Skin epidermis (tissue), 12 donors: ENCODE results near the gene HACD4.
A peak's percentile ranks its signal among the peaks of the same experiment; 100 is the strongest.

Source experiments
- H3K27ac ChIP-seq, 21 experiments: fragments of 200-600 bp; sonication (generic) in 11 of 21; one replicate each; pipeline ENCODE4 v1.5.0; 2020; ENCODE audit warnings: mild to moderate bottlenecking in 3 of 21, inconsistent platforms in 2 of 21, moderate library complexity in 2 of 21
- H3K4me3 ChIP-seq, 7 experiments: fragments of 200-600 bp; sonication (generic) in 2 of 7; one replicate each; pipeline ENCODE4 v1.5.0; 2020; ENCODE audit warnings: inconsistent platforms in 2 of 7, mild to moderate bottlenecking in 2 of 7, moderate library complexity in 1 of 7

Gene HACD4

GRCh38 chr9:21018177-21018576, 13.3 kb downstream of the HACD4 start:
- no peak overlapping the region for H3K4me3 ChIP-seq
- H3K27ac ChIP-seq: no peak overlapping the region

GRCh38 chr9:21016701-21017491, 14.5 kb downstream of the HACD4 start:
- H3K4me3 ChIP-seq: no peak overlapping the region
- no peak overlapping the region for H3K27ac ChIP-seq

GRCh38 chr9:21015995-21016394, 15.4 kb downstream of the HACD4 start:
- H3K27ac ChIP-seq: no peak overlapping the region

DNA sequence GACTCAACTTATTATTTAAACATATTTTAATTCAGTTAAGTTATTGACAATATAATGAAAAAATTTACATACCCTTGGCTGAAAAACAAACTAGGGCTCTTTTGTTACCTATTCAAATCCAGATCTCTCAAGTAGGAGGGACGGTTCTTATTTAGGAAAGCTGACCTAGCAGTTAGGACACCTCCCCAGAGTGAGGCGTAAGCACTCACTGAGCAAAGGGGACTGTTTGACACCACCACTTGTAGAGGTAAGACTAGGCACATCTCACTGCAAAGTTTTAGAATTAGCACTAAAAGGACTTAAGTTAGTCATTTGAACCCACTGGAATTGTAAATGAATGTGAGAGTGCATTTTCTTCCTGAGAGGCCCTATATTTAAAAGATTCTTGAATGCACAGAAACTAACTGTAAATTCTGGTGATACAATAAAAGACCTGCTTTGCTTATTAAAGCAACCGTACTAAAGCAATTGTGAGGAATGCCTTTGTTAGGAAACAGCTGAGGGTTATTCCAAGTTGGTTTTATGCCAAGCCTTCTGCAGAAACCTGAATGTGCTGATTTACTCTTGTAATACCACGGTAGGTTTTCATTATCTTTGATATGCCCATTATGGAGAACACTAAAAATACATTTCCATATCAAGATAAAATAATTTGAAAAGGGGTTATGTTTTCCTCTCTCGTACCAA, 16.2 kb downstream of the HACD4 start:
- Histone ChIP-seq H3K4me3 (no peak overlapping the region), H3K27ac (no peak overlapping the region)

More at GRCh38 chr9:21015995-21016394, 15.4 kb downstream of the HACD4 start:
- no peak overlapping the region for H3K4me3 ChIP-seq

GRCh38 chr9:21002040-21002439, 29.4 kb downstream of the HACD4 start:
- H3K4me3 ChIP-seq: no peak overlapping the region
- H3K27ac ChIP-seq: peak overlapping the region in 2 of 21 experiments; percentile 26 to 42

GRCh38 chr9:21001581-21001980, 29.9 kb downstream of the HACD4 start:
- no peak overlapping the region for H3K4me3 ChIP-seq

GRCh38 chr9:20997503-20998076, 33.9 kb downstream of the HACD4 start:
- no peak overlapping the region for H3K27ac ChIP-seq
- no peak overlapping the region for H3K4me3 ChIP-seq

More at GRCh38 chr9:21001581-21001980, 29.9 kb downstream of the HACD4 start:
- H3K27ac ChIP-seq: peak overlapping the region in 2 of 21 experiments; percentile 26 to 42

GRCh38 chr9:20996809-20997208, 34.6 kb downstream of the HACD4 start:
- Histone ChIP-seq H3K27ac (no peak overlapping the region), H3K4me3 (no peak overlapping the region)

GRCh38 chr9:20995616-20996015, 35.8 kb downstream of the HACD4 start:
- Histone ChIP-seq H3K4me3 (no peak overlapping the region), H3K27ac (no peak overlapping the region)

- H3K27ac ChIP-seq: no peak overlapping the region
- H3K4me3 ChIP-seq: no peak overlapping the region
Observed at GRCh38 chr9:20994486-20994885, 37.0 kb downstream of the HACD4 start.

DNA sequence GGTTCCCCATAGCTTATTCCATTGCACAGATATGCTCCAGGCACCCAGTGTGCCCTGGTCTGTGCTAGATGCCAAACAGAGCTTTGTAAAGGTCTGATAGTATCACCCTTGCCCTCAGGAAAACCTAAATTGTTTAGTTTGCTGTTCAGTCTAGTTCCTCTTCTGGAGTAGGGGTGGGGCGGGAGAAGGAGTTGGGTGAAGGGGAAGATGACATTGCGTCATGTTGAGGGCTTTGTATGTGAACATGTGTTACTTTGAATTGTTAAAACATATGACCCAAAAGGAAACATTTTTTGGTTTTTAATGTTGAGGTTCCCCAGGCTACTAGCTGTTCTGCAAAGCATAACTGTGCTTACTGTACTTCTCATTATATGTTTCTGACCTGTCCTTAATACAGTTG, 40.6 kb downstream of the HACD4 start:
- no peak overlapping the region for H3K27ac ChIP-seq
- H3K4me3 ChIP-seq: no peak overlapping the region

- H3K4me3 ChIP-seq: no peak overlapping the region
- no peak overlapping the region for H3K27ac ChIP-seq
Observed at GRCh38 chr9:20989923-20990341, 41.5 kb downstream of the HACD4 start.

DNA sequence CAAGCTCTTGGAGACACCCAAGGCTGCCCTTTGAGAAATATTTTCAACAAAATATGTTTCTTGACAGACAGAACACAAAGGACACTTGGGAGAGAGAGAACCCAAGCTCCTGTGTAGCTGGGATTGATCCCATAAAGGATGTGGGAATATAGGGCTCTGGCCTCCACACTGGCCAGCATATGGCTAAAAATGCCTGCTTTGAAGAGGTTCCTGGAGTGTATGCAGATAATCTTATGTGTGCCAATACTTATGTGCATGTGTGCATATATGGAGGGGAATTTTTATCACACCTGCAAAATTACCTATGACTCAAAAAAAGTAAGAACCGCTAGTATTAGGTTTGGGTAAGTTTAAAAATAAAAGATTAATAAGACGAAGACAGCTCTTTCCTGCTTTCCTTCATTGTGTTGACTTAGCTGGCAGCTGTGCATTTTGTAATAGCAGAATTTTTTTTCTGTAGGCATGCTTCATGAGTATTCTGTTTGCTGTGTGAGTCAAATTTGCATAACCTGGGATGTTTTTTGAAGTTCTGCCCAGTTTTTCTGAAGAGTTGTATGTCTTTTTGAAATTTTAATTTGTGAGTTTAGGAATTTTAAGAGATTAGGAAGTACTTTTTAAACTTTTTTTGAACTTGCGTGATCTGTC, 42.6 kb downstream of the HACD4 start:
- Histone ChIP-seq H3K27ac (no peak overlapping the region), H3K4me3 (no peak overlapping the region)

GRCh38 chr9:20988061-20988460, 43.4 kb downstream of the HACD4 start:
- no peak overlapping the region for H3K4me3 ChIP-seq
- H3K27ac ChIP-seq: no peak overlapping the region

DNA sequence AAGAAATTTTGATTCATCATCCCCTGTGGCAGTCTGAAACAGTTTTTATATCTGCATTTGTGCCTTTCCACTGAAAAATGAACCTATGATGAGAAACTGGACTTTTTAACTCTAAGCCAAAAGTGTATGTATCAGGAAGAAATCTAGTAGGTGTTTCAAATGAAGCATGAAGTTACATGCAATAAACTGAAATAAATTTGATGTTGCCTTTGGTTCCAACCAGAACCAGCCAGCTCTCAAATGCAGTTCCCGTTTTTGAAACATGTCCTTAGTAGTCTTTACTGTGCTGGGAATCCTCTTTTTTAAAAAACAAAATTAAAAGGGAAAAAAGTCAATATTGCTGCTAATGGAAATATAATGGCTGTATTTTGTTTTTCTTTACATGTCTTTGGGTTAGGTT, 43.9 kb downstream of the HACD4 start:
- H3K4me3 ChIP-seq: no peak overlapping the region
- H3K27ac ChIP-seq: no peak overlapping the region

- no peak overlapping the region for H3K27ac ChIP-seq
- H3K4me3 ChIP-seq: no peak overlapping the region
Observed at GRCh38 chr9:20985851-20986600, 45.4 kb downstream of the HACD4 start.

- no peak overlapping the region for H3K27ac ChIP-seq
Observed at GRCh38 chr9:20984506-20984905, 46.9 kb downstream of the HACD4 start.

GRCh38 chr9:20981486-20981885, 50.0 kb downstream of the HACD4 start:
- Histone ChIP-seq H3K27ac (peak overlapping the region in 4 of 21 experiments; percentile 8 to 42 (median 18)), H3K4me3 (no peak overlapping the region)

More at GRCh38 chr9:20984506-20984905, 46.9 kb downstream of the HACD4 start:
- no peak overlapping the region for H3K4me3 ChIP-seq

- H3K4me3 ChIP-seq: no peak overlapping the region
- peak overlapping the region in 4 of 21 experiments; percentile 8 to 42 (median 14) for H3K27ac ChIP-seq
Observed at GRCh38 chr9:20980832-20981455, 50.5 kb downstream of the HACD4 start.
